ENCODE measurements around the gene KRT33B. TPM values are rescaled to one million over a fixed set of nuclear protein-coding genes. Genes with fewer than 3 reads are reported as not detected.
"Not testable (repeated sequence)": the region's sequence is repeated elsewhere in the genome, so short reads cannot be mapped to it uniquely, and the experiment has no call there.

KRT33B gene
- total RNA-seq, 2 experiments from 2014 or later = not detected

DNA sequence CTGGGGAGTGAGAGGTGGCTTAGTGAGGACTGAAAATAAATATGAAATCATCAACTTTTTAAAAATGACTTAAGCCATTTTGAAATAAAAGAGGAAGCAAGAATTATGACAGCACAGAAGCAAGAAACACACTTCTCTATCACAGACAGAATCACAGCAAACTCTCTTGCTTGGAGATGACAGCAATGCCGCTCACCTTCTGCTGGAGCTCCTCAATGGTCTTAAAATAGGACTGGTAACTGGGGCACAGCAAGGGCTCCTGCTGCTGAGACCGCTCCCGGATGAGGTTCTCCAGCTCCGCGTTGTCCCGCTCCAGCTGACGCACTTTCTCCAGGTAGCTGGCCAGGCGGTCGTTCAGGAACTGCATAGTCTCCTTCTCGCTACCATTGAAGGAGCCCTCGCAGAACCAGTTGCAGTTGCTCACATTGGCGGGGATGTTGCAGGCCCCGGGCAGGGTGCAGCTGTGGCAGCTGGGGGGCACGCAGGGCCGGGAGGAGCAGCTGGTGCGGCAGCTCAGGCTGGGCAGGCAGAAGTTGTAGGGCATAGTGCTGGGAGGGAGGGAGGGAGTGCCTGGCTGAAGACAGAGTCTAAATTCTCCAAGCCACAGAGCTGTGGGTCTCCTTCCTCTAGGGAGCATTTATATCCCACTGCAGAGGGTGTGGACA, 27.5 kb upstream of the KRT33B start, which contains the start of gene KRT31:
KRT31 (minus strand) TSS at position 613 of the 665 bp plus-strand sequence; CDS start at position 544, 69 bp downstream.
- Histone ChIP-seq H3K4me3 (ENCODE audit: low read depth, low read length, poor library complexity, severe bottlenecking) (no peak within 1 kb of the TSS), H2AFZ (ENCODE audit: low read length) (no peak within 1 kb of the TSS), H3K79me2 (ENCODE audit: insufficient read depth, low read depth, low read length) (no peaks in the 10 kb centered on the region), H3K27ac (ENCODE audit: low read depth, low read length, poor library complexity, severe bottlenecking) (no peak within 1 kb of the TSS), H3K9me2 (ENCODE audit: insufficient read depth, low read length) (no peaks in the 10 kb centered on the region), H3K9me3 (ENCODE audit: low read length) (no peaks in the 10 kb centered on the region), H4K20me1 (ENCODE audit: insufficient read depth, low read length) (no peaks in the 10 kb centered on the region), H3K36me3 (ENCODE audit: insufficient read depth, low read length) (no peaks in the 10 kb centered on the region), H3K4me1 (ENCODE audit: insufficient read depth, low read length, poor library complexity, severe bottlenecking) (no peaks in the 10 kb centered on the region), H3K4me2 (ENCODE audit: low read length) (no peak within 1 kb of the TSS)
- no peak for DNase-seq (ENCODE audit: low spot score)
- BruUV-seq (replicated peaks) = no TSS peak
- TF ChIP-seq EZH2phosphoT487 (IDR thresholded peaks at IDR 0.05; ENCODE audit: borderline replicate concordance, low read depth, low read length) (no peak), CTCF (conservative IDR thresholded peaks at IDR 0.05; ENCODE audit: low read length) (no peak)
- ChIA-PET CTCF (ENCODE audit: unreplicated experiment) (no interaction called here), POLR2A (no interaction called here)
- intact Hi-C loops (cut with micrococcal nuclease; ENCODE audit: unreplicated experiment) = no loop called here

- H3K36me3 ChIP-seq (ENCODE audit: insufficient read depth, low read length) = no peaks in the 10 kb centered on the region
- ChIA-PET POLR2A (no interaction called here), CTCF (ENCODE audit: unreplicated experiment) (no interaction called here)
- H3K4me2 ChIP-seq (ENCODE audit: low read length) = no peak overlapping the region
- no peaks in the 10 kb centered on the region for H3K9me3 ChIP-seq (ENCODE audit: low read length)
- BruUV-seq (replicated peaks) = no TSS peak
- no peak for DNase-seq (ENCODE audit: low spot score)
- no peak overlapping the region for H2AFZ ChIP-seq (ENCODE audit: low read length)
- TF ChIP-seq CTCF (conservative IDR thresholded peaks at IDR 0.05; ENCODE audit: low read length) (no peak), EZH2phosphoT487 (IDR thresholded peaks at IDR 0.05; ENCODE audit: borderline replicate concordance, low read depth, low read length) (no peak)
- no peaks in the 10 kb centered on the region for H3K4me1 ChIP-seq (ENCODE audit: insufficient read depth, low read length, poor library complexity, severe bottlenecking)
- H3K9me2 ChIP-seq (ENCODE audit: insufficient read depth, low read length) = no peaks in the 10 kb centered on the region
- intact Hi-C loops (cut with micrococcal nuclease; ENCODE audit: unreplicated experiment) = no loop called here
- H3K4me3 ChIP-seq (ENCODE audit: low read depth, low read length, poor library complexity, severe bottlenecking) = no peak overlapping the region
- H3K27ac ChIP-seq (ENCODE audit: low read depth, low read length, poor library complexity, severe bottlenecking) = no peak overlapping the region
- H4K20me1 ChIP-seq (ENCODE audit: insufficient read depth, low read length) = no peaks in the 10 kb centered on the region
- no peaks in the 10 kb centered on the region for H3K79me2 ChIP-seq (ENCODE audit: insufficient read depth, low read depth, low read length)
Measured at GRCh38 chr17:41396340-41396739, 26.7 kb upstream of the KRT33B start.

DNA sequence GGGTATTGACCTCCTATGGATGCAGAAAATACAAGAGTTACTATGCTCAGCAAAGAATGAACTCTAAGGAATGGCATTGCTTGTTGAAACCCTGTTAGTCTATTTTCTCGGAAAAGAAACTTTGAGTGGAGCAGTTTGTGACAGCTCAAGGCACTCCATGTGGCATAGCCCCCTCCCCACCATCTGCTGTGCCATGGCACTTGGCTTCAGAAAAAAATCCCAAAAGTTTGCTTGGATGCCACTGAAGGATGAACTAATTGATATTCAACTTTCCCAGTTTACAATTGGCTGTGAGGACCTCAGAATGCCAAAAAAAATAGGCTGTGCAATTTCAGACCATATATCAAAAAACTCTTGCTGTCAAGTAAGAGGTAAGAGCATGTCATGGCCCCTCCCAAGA, 26.0 kb upstream of the KRT33B start:
- H3K4me1 ChIP-seq (ENCODE audit: insufficient read depth, low read length, poor library complexity, severe bottlenecking) = no peaks in the 10 kb centered on the region
- no peaks in the 10 kb centered on the region for H3K9me2 ChIP-seq (ENCODE audit: insufficient read depth, low read length)
- no peak overlapping the region for H3K4me2 ChIP-seq (ENCODE audit: low read length)
- no peak overlapping the region for H2AFZ ChIP-seq (ENCODE audit: low read length)
- intact Hi-C loops (cut with micrococcal nuclease; ENCODE audit: unreplicated experiment) = no loop called here
- H3K27ac ChIP-seq (ENCODE audit: low read depth, low read length, poor library complexity, severe bottlenecking) = no peak overlapping the region
- no peaks in the 10 kb centered on the region for H3K9me3 ChIP-seq (ENCODE audit: low read length)
- no peaks in the 10 kb centered on the region for H4K20me1 ChIP-seq (ENCODE audit: insufficient read depth, low read length)
- H3K36me3 ChIP-seq (ENCODE audit: insufficient read depth, low read length) = no peaks in the 10 kb centered on the region
- CTCF ChIA-PET (ENCODE audit: unreplicated experiment) = no interaction called here
- TF ChIP-seq EZH2phosphoT487 (IDR thresholded peaks at IDR 0.05; ENCODE audit: borderline replicate concordance, low read depth, low read length) = no peak
- no peak for TF ChIP-seq CTCF (conservative IDR thresholded peaks at IDR 0.05; ENCODE audit: low read length)
- POLR2A ChIA-PET = no interaction called here
- H3K79me2 ChIP-seq (ENCODE audit: insufficient read depth, low read depth, low read length) = no peaks in the 10 kb centered on the region
- no peak overlapping the region for H3K4me3 ChIP-seq (ENCODE audit: low read depth, low read length, poor library complexity, severe bottlenecking)
- BruUV-seq (replicated peaks) = no TSS peak
- no peak for DNase-seq (ENCODE audit: low spot score)

- CTCF ChIA-PET (ENCODE audit: unreplicated experiment); POLR2A ChIA-PET; intact Hi-C loops (cut with micrococcal nuclease; ENCODE audit: unreplicated experiment); BruUV-seq (replicated peaks); H4K20me1 ChIP-seq (ENCODE audit: insufficient read depth, low read length); H3K79me2 ChIP-seq (ENCODE audit: insufficient read depth, low read depth, low read length); H2AFZ ChIP-seq (ENCODE audit: low read length); H3K36me3 ChIP-seq (ENCODE audit: insufficient read depth, low read length); H3K4me3 ChIP-seq (ENCODE audit: low read depth, low read length, poor library complexity, severe bottlenecking); H3K9me2 ChIP-seq (ENCODE audit: insufficient read depth, low read length); DNase-seq (ENCODE audit: low spot score); H3K4me1 ChIP-seq (ENCODE audit: insufficient read depth, low read length, poor library complexity, severe bottlenecking); H3K27ac ChIP-seq (ENCODE audit: low read depth, low read length, poor library complexity, severe bottlenecking); H3K4me2 ChIP-seq (ENCODE audit: low read length); H3K9me3 ChIP-seq (ENCODE audit: low read length): not testable (repeated sequence)
Measured at GRCh38 chr17:41395044-41395443, 25.4 kb upstream of the KRT33B start.

Data from OCI-LY7 (cell line).